ENCODE data around the gene HHAT. TPM values are rescaled to one million over a fixed set of nuclear protein-coding genes. Genes with fewer than 3 reads are reported as not detected.

Gene HHAT
- 10 to 100 TPM; 13.8 to 16.3 (median 15.2) TPM for polyA plus RNA-seq (ENCODE audit: insufficient read length in 3 of 3)

DNA sequence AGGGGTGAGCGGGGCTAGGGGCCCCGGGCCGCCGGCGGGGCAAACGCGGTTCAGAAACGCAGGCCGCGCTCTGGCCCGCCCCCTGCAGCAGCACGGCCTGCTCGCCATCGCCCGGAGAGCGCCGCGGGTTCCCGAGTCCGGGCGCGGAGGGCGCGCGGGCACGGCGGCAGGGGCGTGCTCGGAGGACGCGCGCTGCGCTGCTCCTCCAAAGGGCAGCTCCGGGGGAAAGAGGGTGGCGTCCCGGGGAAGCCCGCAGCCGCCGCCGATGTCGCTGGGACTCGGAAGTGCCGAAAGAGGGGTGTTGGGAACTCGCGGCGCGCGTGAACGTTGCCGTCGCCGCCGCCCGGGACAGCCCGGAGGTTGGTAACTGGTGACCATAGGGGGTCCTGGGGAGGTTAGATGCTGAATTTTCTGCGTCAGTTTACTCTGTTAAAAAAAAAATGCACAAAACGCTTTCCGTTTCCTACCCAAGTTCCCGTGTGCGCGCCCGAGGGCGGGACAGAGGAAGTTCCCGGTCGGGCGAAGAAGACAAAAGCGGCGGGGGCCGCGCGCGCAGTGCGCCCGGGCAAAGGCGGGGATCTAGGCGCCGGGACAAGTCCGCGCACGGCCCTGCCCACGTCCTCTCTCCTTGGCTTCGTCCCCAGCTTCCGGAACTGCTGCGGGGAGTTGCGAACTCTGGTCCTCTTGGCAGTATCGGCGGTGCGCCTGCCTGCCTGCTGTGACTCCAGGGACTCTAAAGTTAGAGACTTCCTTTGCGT, at the start of gene HHAT:
Gene HHAT, plus strand, starts transcription at position 157 of the 758 bp plus-strand sequence. CDS start 20,074 bp downstream, outside the sequence.
- DNase-seq (ENCODE audit: low read depth in 3 of 3, low spot score in 2 of 3): peak; percentile 54 to 70 (median 69)

DNA sequence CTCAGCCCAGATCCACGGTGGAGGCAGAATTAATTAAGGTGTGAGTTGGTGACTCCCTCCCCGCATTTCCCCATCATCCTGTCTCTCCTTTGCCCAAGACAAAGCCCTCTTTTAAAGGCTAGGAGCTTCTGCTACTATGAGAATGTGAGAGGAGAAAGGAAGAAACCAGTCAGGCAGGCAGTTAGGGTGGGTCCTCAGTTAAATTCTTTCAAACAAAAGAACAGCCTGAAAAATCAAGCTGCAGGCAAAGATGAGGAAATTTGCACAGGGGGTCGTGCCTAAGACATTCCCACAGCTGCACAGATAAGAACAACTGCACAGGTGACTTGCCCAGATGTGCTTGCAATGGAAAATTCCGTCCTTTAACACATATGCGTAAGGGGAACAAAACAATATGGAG, 48.5 kb upstream of the HHAT start:
- DNase-seq (ENCODE audit: low read depth in 3 of 3, low spot score in 2 of 3): no peak

DNA sequence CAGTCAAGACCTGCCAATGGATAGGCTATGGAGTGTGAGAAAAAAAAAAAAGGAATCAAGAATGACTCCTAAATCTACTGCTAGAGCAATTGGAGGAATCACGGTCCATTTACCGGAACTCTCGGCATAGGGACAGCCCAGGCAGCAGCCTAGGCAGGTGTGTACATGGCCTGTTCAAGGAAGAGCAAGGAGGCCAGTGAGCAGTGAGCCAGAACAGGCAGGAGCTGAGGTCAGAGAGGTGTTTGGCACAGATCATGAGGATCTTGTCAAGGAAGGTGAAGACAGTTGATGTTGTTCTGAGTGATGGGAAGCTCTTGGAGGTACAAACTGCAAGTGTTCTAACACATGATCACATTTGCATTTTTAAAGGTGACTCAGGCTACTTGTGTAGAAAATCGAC, 40.6 kb upstream of the HHAT start:
- no peak for DNase-seq (ENCODE audit: low read depth in 3 of 3, low spot score in 2 of 3)

DNA sequence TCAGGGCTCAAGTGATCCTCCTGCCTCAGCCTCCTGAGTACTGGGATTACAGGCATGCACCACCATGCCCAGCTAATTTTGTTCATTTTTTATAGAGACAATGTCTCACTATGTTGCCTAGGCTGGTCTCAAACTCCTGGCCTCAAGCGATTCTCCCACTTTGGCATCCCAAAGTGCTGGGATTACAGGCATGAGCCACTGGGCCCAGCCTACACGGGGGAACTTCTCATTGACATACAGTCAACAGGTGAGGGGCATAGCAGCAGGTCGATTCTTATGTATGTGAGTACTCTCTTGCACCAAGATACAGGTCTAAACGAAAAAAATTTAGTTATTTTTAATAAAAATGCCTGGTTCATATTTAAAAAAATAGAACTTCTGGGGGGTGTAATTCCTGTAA, 39.5 kb upstream of the HHAT start:
- no peak for DNase-seq (ENCODE audit: low read depth in 3 of 3, low spot score in 2 of 3)

DNA sequence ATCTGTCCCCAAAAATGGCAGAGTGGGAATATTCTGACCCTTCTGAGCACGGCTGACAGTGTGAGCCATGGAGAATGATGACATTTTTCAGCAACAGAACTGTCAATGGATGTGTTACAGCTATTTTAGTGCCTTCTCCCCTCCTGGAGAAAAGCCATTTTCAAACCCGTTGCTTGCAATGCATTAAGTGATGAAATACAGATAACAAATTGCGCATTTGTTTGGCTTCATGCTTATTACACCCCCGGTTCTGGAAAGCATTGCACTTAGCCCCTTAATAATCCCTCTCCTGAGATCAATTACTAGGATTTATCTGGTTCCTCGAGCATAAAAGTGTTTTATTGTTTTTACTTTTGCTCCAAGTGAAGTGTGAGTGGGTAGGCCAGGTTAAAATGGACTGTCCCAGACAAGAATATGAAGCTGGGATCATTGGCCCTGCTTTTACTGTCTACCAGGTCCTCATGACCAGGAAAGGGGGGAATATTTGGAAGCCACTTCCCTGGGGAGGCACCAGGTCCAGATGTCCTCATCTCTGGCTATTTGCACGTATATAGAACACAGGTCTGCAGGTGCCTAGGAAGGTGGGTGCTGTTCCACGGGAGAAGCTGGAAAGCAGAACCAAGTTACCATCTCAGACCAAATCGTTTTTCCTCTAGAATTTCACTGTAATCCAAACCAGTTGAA, 37.5 kb upstream of the HHAT start:
- DNase-seq (ENCODE audit: low read depth in 3 of 3, low spot score in 2 of 3): no peak

DNA sequence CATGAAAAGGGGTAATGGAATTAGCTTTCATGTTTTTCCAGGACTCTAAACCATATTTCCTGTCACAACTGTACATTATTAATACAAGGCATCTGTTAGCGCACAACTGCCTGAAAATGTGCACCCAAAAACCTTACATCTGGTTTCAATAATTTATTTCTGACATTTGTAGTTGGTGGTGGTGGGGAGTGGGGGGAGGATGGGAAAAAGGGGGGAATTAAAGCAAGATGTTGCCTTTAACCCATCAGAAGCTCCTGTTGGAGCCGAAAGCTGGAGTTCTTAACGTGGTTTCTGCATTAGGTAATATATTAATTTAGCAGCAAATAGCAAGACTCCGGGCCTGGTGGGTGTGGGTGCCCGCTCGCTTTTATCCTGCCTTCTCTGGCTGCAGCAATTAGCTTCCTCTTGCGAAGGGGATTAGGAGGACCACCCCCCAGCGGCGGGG, 36.9 kb upstream of the HHAT start:
- no peak for DNase-seq (ENCODE audit: low read depth in 3 of 3, low spot score in 2 of 3)

DNA sequence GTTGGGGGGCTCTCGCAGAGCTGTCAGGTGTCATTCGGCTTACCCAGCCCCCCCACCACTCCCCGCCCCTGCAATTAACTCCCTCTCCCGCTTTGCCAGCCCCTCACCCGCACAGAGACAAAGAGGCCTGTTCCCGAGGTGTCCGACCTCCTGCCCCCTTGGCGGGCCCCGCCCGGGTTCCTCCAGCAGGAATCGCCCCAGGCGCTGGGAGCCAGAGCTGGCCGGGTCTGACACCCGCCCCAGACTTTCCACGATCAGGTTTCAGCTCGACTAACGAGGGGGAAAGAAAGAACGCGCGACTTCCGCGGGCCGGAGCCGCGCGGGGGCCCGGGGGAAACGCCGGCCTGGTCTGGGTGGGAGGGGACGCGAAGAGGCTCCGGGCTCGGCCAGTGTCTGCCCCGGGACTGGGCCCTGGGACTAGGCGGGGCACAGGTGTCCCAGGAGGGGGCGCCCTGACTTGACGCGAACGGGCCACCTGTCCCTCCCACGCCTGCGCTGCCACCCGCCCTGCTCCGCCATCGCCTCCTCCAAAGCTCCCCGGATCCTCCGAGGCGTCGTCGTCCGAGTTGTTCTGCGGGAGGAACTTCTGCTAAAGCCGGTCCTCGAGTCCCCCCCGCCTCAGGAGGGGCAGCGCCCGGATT, 36.4 kb upstream of the HHAT start:
- peak in 1 of 3 donors; percentile 41 for DNase-seq (ENCODE audit: low read depth in 3 of 3, low spot score in 2 of 3)

DNA sequence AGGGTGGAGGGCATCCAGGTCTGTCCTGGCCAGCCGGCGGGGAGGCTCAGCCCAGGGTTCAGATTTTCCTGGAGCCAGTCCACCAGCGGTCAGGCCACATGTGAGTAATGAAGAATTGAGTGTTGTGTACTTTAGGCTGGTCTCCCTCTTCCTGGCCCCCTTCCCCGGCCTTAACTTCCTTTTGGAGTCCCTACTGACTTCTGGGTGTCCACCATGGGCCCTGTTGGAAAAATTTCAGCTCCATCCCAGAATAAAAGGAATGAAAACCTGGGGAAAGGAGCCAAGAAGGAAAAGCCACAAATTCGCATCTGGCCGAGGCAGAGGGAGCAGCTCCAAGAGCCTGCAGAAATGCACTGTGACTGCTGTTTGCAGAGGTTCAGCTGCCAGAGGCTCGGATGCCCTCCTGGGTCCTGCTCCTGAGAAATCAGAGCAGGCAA, 35.5 kb upstream of the HHAT start:
- no peak for DNase-seq (ENCODE audit: low read depth in 3 of 3, low spot score in 2 of 3)

DNA sequence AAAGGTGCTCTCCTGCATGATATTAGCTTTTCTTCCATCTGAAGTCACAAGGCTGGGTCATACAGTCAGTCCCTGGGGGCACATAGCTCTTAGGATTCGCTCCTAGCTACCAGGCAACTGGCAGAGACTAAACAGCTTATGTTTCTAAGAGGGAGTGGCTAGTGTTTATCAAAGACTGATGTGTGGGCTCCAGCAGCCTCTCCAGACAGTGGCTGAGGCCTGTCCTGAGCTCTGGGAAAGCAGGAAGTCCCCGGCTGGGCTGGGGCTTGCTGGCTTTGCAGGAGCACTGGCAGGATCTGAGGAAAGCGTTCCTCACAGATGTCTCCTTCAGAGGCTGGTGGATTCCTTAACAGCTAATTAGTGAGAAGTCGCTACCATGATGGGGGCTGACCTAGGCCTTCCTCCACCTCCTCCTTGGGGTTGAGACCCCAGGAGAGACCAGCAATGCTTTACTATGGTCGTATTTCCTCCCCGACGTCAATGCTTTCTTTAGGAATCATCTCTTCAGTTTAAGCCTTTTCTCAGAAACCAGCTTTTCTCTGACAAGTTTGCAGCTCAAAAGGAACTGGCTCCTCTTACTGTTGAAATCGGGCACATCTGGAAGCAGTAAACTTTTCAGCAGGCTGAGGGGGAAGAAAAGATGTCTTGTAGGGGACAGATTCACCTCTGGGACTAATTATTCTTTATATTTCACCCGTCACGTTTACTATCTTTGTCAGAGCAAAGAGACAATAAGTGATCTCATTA, 33.5 kb upstream of the HHAT start:
- no peak for DNase-seq (ENCODE audit: low read depth in 3 of 3, low spot score in 2 of 3)

DNA sequence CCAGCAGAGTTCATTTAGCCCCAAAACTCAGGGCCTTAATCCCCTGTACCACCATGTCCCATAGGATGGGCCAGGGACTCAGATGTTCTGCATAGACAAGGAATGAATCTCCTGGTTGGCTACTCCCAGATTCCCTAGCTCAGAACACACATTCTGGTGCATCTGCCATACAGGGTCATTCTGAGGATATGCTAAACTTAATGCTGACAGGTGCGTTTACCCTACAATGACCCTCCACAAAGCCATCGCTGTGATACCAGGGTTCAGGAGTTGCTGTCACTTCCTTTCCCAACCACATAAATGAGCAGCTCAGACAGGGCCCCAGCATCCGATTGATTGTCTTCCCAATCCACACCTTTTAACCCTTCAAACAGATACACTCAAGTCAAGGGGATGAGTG, 32.0 kb upstream of the HHAT start:
- DNase-seq (ENCODE audit: low read depth in 3 of 3, low spot score in 2 of 3): no peak

DNA sequence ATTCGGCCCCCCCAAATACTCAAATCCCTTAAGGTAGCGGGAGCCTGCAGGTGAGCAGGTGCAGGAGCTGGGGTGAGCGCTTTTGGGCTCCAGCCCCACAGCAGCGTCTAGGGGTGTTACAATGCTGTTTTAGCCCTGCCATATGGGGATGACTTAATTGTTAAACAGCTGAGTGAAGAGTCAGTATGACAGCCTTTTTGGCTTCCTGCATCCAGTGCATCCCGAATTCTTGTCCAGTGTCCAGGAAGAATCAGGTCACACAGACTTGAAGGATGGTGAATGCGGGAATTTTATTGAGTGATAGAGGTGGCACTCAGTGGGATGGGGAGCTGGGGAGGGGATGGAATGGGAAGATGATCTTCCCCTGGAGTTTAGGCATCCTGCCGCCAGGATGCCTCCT, 30.4 kb upstream of the HHAT start:
- no peak for DNase-seq (ENCODE audit: low read depth in 3 of 3, low spot score in 2 of 3)

DNA sequence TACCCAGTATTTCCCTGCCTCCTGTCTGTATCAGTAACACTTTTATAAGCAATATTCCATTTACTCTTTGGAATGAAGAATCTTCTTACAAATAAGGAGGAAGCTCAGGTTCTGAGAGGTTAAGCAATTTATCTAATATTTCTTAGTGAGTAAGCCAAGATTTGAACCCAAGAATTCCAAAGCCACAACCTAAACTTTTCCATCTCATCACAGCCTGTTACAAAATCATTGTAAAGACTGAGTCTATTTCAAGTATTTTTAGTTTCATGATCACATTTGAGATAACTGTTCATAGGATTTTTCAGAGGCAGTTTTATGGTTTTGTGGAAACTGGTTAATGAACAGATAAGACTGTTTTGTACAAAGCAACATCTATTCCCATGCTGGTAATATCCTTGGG, 29.8 kb upstream of the HHAT start:
- DNase-seq (ENCODE audit: low read depth in 3 of 3, low spot score in 2 of 3): no peak

DNA sequence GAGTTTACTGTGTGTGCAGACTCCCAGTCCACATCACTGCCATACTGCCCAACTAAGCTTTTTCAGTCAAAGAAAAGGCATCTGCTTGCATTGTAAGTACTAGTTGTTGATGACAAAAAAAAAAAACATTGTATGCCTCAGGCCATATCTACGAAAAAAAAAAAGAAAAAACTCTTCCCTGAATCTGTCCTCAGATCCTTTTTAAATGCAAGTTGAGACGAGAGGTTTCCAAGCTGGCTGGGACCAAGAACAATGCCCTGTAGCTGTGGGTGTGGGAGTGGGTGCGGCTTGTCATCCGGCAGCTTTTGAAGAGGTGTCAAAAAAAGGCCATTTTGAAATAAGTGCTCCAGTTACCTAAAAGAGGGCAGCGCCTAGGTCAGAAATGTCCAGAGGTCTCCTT, 29.2 kb upstream of the HHAT start:
- DNase-seq (ENCODE audit: low read depth in 3 of 3, low spot score in 2 of 3): no peak

DNA sequence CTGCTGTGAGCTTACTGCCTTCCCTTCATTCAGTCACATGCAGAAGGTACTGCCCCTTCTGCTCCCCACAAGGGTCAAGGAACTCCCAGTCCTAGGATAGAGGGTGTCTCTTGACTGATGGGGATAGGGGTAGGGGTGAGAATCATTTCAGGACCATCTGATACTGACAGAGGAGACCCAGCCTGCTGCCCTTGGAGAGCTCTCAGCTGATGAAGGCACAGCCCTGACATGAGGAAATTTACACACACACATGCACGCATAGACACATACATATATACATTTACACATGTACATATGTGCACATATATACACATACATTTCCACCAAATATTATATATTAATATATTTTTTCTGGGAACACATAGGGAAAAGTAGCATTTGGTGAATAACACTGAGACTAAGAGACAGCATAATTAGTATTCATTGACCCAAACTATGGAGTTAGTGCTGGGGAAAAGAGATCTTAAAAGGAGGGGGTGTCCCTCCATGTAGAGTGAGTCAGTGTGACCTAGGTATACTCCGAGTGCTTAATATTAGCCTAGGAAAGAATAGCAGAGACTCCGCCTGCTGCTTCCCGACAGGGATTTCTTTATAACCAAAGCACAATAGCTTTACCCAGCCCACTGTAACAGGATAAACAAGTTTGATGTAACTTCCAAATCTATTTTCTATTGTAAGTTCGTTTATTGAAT, 27.6 kb upstream of the HHAT start:
- DNase-seq (ENCODE audit: low read depth in 3 of 3, low spot score in 2 of 3): no peak

DNA sequence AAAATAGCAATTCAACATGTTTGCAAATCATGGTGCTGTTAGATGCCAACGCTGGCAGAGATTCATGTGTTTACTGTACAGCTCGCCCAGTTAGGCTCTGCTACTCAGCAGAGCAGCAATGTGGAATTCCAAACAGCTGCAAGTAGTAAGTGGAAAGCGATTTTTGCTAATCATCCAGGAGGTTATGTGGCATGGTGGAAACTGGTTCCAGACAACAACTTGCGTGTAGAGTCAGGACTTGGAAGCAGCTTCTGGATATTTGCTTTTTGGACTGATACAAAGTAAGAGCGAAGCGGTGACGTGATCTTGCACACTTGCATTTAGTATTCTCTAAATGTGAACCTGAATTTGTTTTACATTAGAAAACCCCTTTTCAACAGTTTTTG, 27.1 kb upstream of the HHAT start:
- no peak for DNase-seq (ENCODE audit: low read depth in 3 of 3, low spot score in 2 of 3)

DNA sequence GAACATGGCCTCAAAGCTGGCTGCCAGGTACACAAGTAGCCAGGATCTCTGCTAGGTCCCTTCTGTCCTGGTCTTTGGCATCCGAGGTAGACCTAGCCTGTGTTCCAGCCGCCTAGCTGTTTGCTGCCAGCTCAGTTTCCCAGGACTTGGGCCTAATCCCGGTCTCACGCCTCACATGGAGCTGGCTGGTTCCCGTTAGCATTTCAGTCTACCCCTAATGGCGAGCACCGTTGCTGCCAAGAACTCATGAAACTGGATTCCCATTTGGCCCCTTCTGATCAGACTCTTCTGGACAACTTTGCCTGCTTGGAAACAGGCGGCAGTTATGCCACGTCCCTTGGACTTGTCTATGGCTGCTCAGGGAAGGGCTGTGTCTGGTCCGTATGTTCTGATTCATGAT, 26.2 kb upstream of the HHAT start:
- no peak for DNase-seq (ENCODE audit: low read depth in 3 of 3, low spot score in 2 of 3)

DNA sequence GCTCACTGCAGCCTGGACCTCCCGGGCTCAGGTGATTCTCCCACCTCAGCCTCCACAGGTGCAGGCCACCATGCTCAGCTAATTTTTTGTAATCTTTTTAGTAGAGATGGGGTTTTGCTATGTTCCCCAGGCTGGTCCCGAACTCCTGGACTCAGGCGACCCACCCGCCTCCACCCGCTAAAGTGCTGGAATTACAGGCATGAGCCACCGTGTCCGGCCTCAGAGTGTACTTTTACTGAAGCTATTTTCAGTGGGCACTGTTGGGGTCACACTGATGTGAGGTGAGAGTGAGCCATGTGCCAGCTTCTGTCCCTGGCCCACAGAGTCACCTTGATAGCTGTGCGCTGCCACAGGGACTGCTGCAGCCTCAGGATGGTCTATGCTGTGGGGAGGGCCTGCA, 25.3 kb upstream of the HHAT start:
- DNase-seq (ENCODE audit: low read depth in 3 of 3, low spot score in 2 of 3): no peak

DNA sequence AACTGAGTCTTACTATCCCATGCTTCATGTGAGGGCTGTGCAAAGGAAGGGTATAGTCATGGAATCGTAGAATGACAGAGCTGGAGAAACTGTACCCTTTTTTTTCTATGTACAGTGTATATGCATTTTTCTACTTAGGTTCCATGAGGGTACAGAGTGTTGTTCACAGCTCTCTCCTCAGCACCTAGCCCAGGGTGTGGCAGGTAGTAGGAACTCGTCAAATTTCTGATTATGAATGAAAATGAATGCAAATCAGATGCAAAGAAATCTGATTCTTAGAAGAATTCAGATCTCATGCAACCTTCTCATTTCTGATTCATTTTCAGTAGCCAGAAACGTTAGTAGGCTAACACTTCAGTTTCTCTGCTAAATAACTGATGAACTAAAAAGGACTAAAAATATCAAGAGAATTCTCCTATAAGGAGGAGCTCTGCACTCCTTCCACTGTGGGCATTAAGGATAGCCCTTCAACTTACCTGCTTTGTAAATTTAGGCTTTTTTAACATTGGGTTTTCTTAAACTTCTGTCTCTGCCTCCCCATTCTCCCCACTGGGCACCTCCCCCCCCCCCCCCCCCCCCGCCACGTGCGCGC, 18.0 kb upstream of the HHAT start:
- no peak for DNase-seq (ENCODE audit: low read depth in 3 of 3, low spot score in 2 of 3)

DNA sequence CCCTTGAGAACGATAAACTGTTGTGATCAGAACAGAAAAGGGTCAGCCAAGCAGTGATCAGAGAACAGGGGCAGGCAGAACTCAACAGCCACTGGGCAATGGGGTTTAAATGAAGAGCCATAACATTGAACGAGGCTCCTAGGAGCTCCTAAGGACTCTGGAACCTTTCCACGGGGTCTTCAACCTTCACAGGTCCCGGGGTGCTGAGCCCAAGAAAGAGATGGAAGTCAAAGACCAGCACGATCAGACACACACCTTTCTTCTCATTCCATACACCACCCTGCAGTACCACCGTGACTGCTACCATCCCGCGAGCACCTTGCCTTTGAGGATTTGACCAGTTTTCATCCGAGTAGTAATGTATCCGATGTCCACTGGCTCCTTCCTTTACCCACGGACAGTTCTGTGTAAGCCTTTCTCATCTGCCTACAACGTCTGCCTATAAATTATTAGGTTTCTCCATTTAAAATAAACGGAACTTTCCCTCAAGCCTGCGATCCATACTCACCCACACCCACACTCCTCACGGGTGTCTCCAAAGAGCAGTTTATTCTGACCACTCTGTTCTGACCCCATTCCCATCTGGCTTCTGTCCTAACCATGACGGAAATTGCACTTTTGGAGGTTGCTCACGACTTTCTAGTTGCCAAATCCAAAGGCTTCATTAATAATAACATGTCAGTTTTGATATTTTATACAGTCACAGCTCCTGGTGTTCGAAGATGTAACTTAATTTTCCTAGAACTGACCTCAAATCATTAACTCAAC, 16.8 kb upstream of the HHAT start:
- DNase-seq (ENCODE audit: low read depth in 3 of 3, low spot score in 2 of 3): no peak

All from right renal cortex interstitium (tissue), 3 donors.